Right cardiac atrium (tissue), 5 donors: ENCODE measurements around the gene LRP1B. TPM values are rescaled to one million over a fixed set of nuclear protein-coding genes. Genes with fewer than 3 reads are reported as not detected.

ENCODE experiments used
- ATAC-seq, 2 donors: fragments of 200-7000 bp; cut with Tn5 transposase; one replicate each; pipeline versions ENCODE4 v1.8.0 to v1.9.1; 2020; ENCODE audit warnings: moderate library complexity in 2 of 2, mild to moderate bottlenecking in 1 of 2
- DNase-seq, 3 donors: peaks; one replicate each; pipeline ENCODE4 v3.0.0-alpha.2; 2020
- H3K27ac ChIP-seq: one replicate; pipeline ENCODE4 v1.5.1; 2013; ENCODE audit warnings: mild to moderate bottlenecking, low read length, control low read depth, moderate library complexity
- H3K27me3 ChIP-seq: one replicate; pipeline ENCODE4 v1.6.1; 2013; ENCODE audit not compliant: control insufficient read depth, insufficient read depth
- H3K4me1 ChIP-seq: one replicate; pipeline ENCODE4 v1.6.1; 2013; ENCODE audit warnings: low read length; ENCODE audit not compliant: control insufficient read depth, insufficient read depth
- H3K4me3 ChIP-seq: one replicate; pipeline ENCODE4 v1.5.1; 2013; ENCODE audit warnings: low read length, control low read depth
- H3K9me3 ChIP-seq: one replicate; pipeline ENCODE4 v1.6.1; 2013; ENCODE audit warnings: low read length; ENCODE audit not compliant: control insufficient read depth
- WGBS: extraction: QIAGEN DNeasy Blood & Tissue Kit; methylation state at CpG from one replicate; pipeline ENCODE4 v1.1.7; 2013; 5-methylcytosine and 5-hydroxymethylcytosine counted together
- intact Hi-C, 4 donors: fragments of 100-400 bp; cut with DNase I; formaldehyde crosslinking; loops; one replicate each; pipeline versions ENCODE4 v1.11.0 to v1.14.0; 2022 to 2023
- polyA plus RNA-seq: library from polyadenylated mRNA; stranded (reverse); fragments of 200-250 nt; gene quantifications from one replicate; pipeline ENCODE4 v1.2.3, GENCODE V29; 2013
- total RNA-seq, 4 donors: library from RNA; stranded (reverse); fragmentation: NEBNext Ultra II Directional; extraction: Animal tissue kit (Norgen Biotek cat#: 25700); gene quantifications; one replicate each; pipeline ENCODE4 v1.2.1, GENCODE V29; 2021
- donor health status: healthy with polysubstance abuse.
- donor health status: DM: no; HTN: yes; CAD: no.
- donor health status: DM: no; HTN: no; CAD: no.
- donor health status: DM: no; HTN: yes; CAD: no; lungs with severe emphysema.
- donor health status: DM: yes; HTN: yes; CAD: no.

The LRP1B gene
- total and polyA plus RNA-seq, 5 donors = 0.21 to 1.8 (median 0.34) TPM

- H3K27me3 ChIP-seq = no peaks in the 10 kb centered on the region
- intact Hi-C loops = no loop called here
- ATAC-seq = no peak
- H3K27ac ChIP-seq = no peak overlapping the region
- no peaks in the 10 kb centered on the region for H3K9me3 ChIP-seq
- 62% methylated on average over 1 of the region's 1 CpG for WGBS
- H3K4me3 ChIP-seq = no peak overlapping the region
- DNase-seq = no peak
- no peaks in the 10 kb centered on the region for H3K4me1 ChIP-seq
Observed at GRCh38 chr2:141021611-141022010, 1109.2 kb downstream of the LRP1B start.

GRCh38 chr2:141021109-141021508, 1109.7 kb downstream of the LRP1B start:
- H3K27ac ChIP-seq = no peak overlapping the region
- intact Hi-C loops = no loop called here
- no peaks in the 10 kb centered on the region for H3K9me3 ChIP-seq
- H3K27me3 ChIP-seq = no peaks in the 10 kb centered on the region
- H3K4me1 ChIP-seq = no peaks in the 10 kb centered on the region
- 75% methylated on average over 1 of the region's 1 CpG for WGBS
- ATAC-seq = no peak
- no peak overlapping the region for H3K4me3 ChIP-seq
- DNase-seq = no peak

GRCh38 chr2:141020346-141020745, 1110.5 kb downstream of the LRP1B start:
- Histone ChIP-seq H3K27ac (no peak overlapping the region), H3K27me3 (no peaks in the 10 kb centered on the region), H3K4me3 (no peak overlapping the region), H3K4me1 (no peaks in the 10 kb centered on the region), H3K9me3 (no peaks in the 10 kb centered on the region)
- no peak for ATAC-seq
- whole genome bisulfite sequencing = 90% methylated on average over 3 of the region's 3 CpGs
- intact Hi-C loops = no loop called here
- no peak for DNase-seq

GRCh38 chr2:141015341-141016047, 1115.3 kb downstream of the LRP1B start:
- Histone ChIP-seq H3K27me3 (no peaks in the 10 kb centered on the region), H3K4me3 (no peak overlapping the region), H3K9me3 (no peaks in the 10 kb centered on the region), H3K27ac (peak overlapping the region; percentile 27), H3K4me1 (no peaks in the 10 kb centered on the region)
- DNase-seq (peak; percentile 21 to 55 (median 53)), ATAC-seq (peak; percentile 84 to 90)
- intact Hi-C loops = no loop called here
- 35% methylated on average over 4 of the region's 4 CpGs for WGBS

GRCh38 chr2:141003967-141004657, 1126.7 kb downstream of the LRP1B start:
- WGBS = 50% methylated on average over 3 of the region's 3 CpGs

GRCh38 chr2:141001750-141002149, 1129.1 kb downstream of the LRP1B start:
- Histone ChIP-seq H3K4me3 (no peak overlapping the region), H3K27ac (no peak overlapping the region), H3K27me3 (no peaks in the 10 kb centered on the region), H3K9me3 (no peaks in the 10 kb centered on the region), H3K4me1 (no peaks in the 10 kb centered on the region)
- no peak for DNase-seq
- no peak for ATAC-seq
- intact Hi-C loops = no loop called here
- 87% methylated on average over 5 of the region's 5 CpGs for WGBS

More at GRCh38 chr2:141003967-141004657, 1126.7 kb downstream of the LRP1B start:
- Histone ChIP-seq H3K27ac (no peak overlapping the region), H3K27me3 (no peaks in the 10 kb centered on the region), H3K9me3 (no peaks in the 10 kb centered on the region), H3K4me3 (no peak overlapping the region), H3K4me1 (no peaks in the 10 kb centered on the region)
- DNase-seq (no peak), ATAC-seq (no peak)
- intact Hi-C loops = no loop called here

- Histone ChIP-seq H3K4me3 (no peak overlapping the region), H3K27me3 (no peaks in the 10 kb centered on the region), H3K4me1 (no peaks in the 10 kb centered on the region), H3K27ac (no peak overlapping the region), H3K9me3 (no peaks in the 10 kb centered on the region)
- no peak for ATAC-seq
- WGBS = 79% methylated on average over 1 of the region's 1 CpG
- intact Hi-C loops = no loop called here
- no peak for DNase-seq
Observed at GRCh38 chr2:140998577-140998976, 1132.2 kb downstream of the LRP1B start.

- Histone ChIP-seq H3K9me3 (no peaks in the 10 kb centered on the region), H3K4me3 (no peak overlapping the region), H3K4me1 (no peaks in the 10 kb centered on the region), H3K27ac (no peak overlapping the region), H3K27me3 (no peaks in the 10 kb centered on the region)
- intact Hi-C loops = no loop called here
- DNase-seq (no peak), ATAC-seq (no peak)
Observed at GRCh38 chr2:140998017-140998416, 1132.8 kb downstream of the LRP1B start.

GRCh38 chr2:140994856-140995255, 1136.0 kb downstream of the LRP1B start:
- no peak overlapping the region for H3K4me3 ChIP-seq
- no peaks in the 10 kb centered on the region for H3K27me3 ChIP-seq
- no peak for DNase-seq
- no peaks in the 10 kb centered on the region for H3K4me1 ChIP-seq
- H3K27ac ChIP-seq = no peak overlapping the region
- no peaks in the 10 kb centered on the region for H3K9me3 ChIP-seq
- no peak for ATAC-seq
- intact Hi-C loops = no loop called here

- no peaks in the 10 kb centered on the region for H3K9me3 ChIP-seq
- H3K27ac ChIP-seq = no peak overlapping the region
- no peak overlapping the region for H3K4me3 ChIP-seq
- DNase-seq (no peak), ATAC-seq (no peak)
- no peaks in the 10 kb centered on the region for H3K4me1 ChIP-seq
- intact Hi-C loops = no loop called here
- 78% methylated on average over 1 of the region's 1 CpG for WGBS
- H3K27me3 ChIP-seq = no peaks in the 10 kb centered on the region
Observed at GRCh38 chr2:140990416-140990815, 1140.4 kb downstream of the LRP1B start.

GRCh38 chr2:140988597-140988996, 1142.2 kb downstream of the LRP1B start:
- ATAC-seq (no peak), DNase-seq (no peak)
- Histone ChIP-seq H3K9me3 (no peaks in the 10 kb centered on the region), H3K27me3 (no peaks in the 10 kb centered on the region), H3K4me1 (no peaks in the 10 kb centered on the region), H3K4me3 (no peak overlapping the region), H3K27ac (no peak overlapping the region)
- intact Hi-C loops = no loop called here
